Vagina (tissue), 2 donors: Measurements from ENCODE around the gene PLD5.
"Not testable (repeated sequence)": the region's sequence is repeated elsewhere in the genome, so short reads cannot be mapped to it uniquely, and the experiment has no call there.

ENCODE experiments used
- POLR2A ChIP-seq, 2 donors: fragments of 450-650 bp; IDR thresholded peaks; one replicate each; pipeline ENCODE4 v1.6.1; 2017; ENCODE audit warnings: antibody characterized with exemption in 2 of 2, mild to moderate bottlenecking in 2 of 2, moderate library complexity in 2 of 2
- POLR2AphosphoS5 ChIP-seq, 2 donors: sonication (generic); formaldehyde crosslinking; IDR thresholded peaks; one replicate each; pipeline ENCODE4 v1.9.0; 2017; ENCODE audit warnings: antibody characterized with exemption in 2 of 2, mild to moderate bottlenecking in 2 of 2, low read depth in 1 of 2; ENCODE audit not compliant: insufficient read depth in 1 of 2
- TF ChIP-seq, protein P1 (sequence below), 3 experiments: fragments of 450-650 bp in 2 of 3; fragments of 200-600 bp in 1 of 3; sonication (generic) in 1 of 3; IDR thresholded peaks; one replicate each; pipeline ENCODE4 v1.5.1; 2017 to 2019; ENCODE audit warnings: antibody characterized with exemption in 3 of 3, mild to moderate bottlenecking in 2 of 3, moderate library complexity in 2 of 3

GRCh38 chr1:242350446-242350845, 174.1 kb downstream of the PLD5 start:
- TF ChIP-seq, protein P1, sequence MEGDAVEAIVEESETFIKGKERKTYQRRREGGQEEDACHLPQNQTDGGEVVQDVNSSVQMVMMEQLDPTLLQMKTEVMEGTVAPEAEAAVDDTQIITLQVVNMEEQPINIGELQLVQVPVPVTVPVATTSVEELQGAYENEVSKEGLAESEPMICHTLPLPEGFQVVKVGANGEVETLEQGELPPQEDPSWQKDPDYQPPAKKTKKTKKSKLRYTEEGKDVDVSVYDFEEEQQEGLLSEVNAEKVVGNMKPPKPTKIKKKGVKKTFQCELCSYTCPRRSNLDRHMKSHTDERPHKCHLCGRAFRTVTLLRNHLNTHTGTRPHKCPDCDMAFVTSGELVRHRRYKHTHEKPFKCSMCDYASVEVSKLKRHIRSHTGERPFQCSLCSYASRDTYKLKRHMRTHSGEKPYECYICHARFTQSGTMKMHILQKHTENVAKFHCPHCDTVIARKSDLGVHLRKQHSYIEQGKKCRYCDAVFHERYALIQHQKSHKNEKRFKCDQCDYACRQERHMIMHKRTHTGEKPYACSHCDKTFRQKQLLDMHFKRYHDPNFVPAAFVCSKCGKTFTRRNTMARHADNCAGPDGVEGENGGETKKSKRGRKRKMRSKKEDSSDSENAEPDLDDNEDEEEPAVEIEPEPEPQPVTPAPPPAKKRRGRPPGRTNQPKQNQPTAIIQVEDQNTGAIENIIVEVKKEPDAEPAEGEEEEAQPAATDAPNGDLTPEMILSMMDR (IDR thresholded peaks at IDR 0.05): not testable (repeated sequence)
- not testable (repeated sequence) for TF ChIP-seq POLR2A (IDR thresholded peaks at IDR 0.05); POLR2AphosphoS5 (IDR thresholded peaks at IDR 0.05; ENCODE audit: insufficient read depth in 1 of 2, low read depth in 1 of 2)
